SK-N-SH (cell line): Measurements from ENCODE around the gene UPK3B. TPM values are rescaled to one million over a fixed set of nuclear protein-coding genes. Genes with fewer than 3 reads are reported as not detected.
"Not testable (repeated sequence)": the region's sequence is repeated elsewhere in the genome, so short reads cannot be mapped to it uniquely, and the experiment has no call there.

Experiments used
- CTCF ChIA-PET: fragments of 300-600, 350-600 bp; formaldehyde crosslinking; extraction: SDS; loops from one replicate; lab custom pipeline; 2021; lab: Yijun Ruan, JAX
- POLR2A ChIA-PET: fragments of 350-600 bp; sonication (Branson Sonifier 250); formaldehyde crosslinking; extraction: SDS; loops from one replicate; lab custom pipeline; 2020; ENCODE audit warnings: antibody characterized with exemption, inconsistent platforms; lab: Yijun Ruan, JAX
- DNase-seq: peaks from one replicate; pipeline ENCODE4 v3.0.0; 2012
- H2AFZ ChIP-seq: fragments of 200-600 bp; sonication (generic); 2 replicates; pipeline ENCODE4 v1.8.1; 2016; ENCODE audit warnings: antibody characterized with exemption, mild to moderate bottlenecking, low read depth
- H3F3A ChIP-seq: fragments of 200-600 bp; sonication (generic); replicated peaks from 2 replicates; pipeline ENCODE3; 2016; ENCODE audit warnings: antibody characterized with exemption, mild to moderate bottlenecking; ENCODE audit not compliant: insufficient read depth
- H3K27ac ChIP-seq, 2 experiments: fragments of 200-500 bp in 1 of 2; fragments of 200-600 bp in 1 of 2; sonication (Bioruptor generic) in 1 of 2; sonication (generic), shearing (Covaris generic) in 1 of 2; 2 replicates each; pipeline versions ENCODE4 v1.5.1 to v1.6.1; 2014 to 2016; ENCODE audit warnings: low read depth in 2 of 2, inconsistent platforms in 1 of 2, low read length in 1 of 2, mild to moderate bottlenecking in 1 of 2, mixed read lengths in 1 of 2
- H3K27me3 ChIP-seq: fragments of 200-600 bp; sonication (generic), shearing (Covaris generic); 2 replicates; pipeline ENCODE4 v1.6.1; 2016; ENCODE audit warnings: mixed run types; ENCODE audit not compliant: insufficient read depth
- H3K36me3 ChIP-seq, 2 experiments: fragments of 200-500 bp in 1 of 2; fragments of 200-600 bp in 1 of 2; sonication (Bioruptor generic) in 1 of 2; sonication (generic) in 1 of 2; replicated peaks in 1 of 2; 2 replicates each; pipeline versions ENCODE3 to v1.5.1; 2014 to 2016; ENCODE audit warnings: low read length in 1 of 2, mild to moderate bottlenecking in 1 of 2; ENCODE audit not compliant: insufficient read depth in 2 of 2, control insufficient read depth in 1 of 2
- H3K4me1 ChIP-seq, 2 experiments: fragments of 200-500 bp in 1 of 2; fragments of 200-600 bp in 1 of 2; sonication (Bioruptor generic) in 1 of 2; sonication (generic), shearing (Covaris generic) in 1 of 2; 2 replicates each; pipeline versions ENCODE4 v1.5.1 to v1.6.1; 2014 to 2016; ENCODE audit warnings: low read depth in 1 of 2, low read length in 1 of 2, mixed run types in 1 of 2; ENCODE audit not compliant: insufficient read depth in 2 of 2, control insufficient read depth in 1 of 2
- H3K4me2 ChIP-seq: fragments of 200-600 bp; sonication (generic), shearing (Covaris generic); 2 replicates; pipeline ENCODE4 v1.6.1; 2017; ENCODE audit warnings: mixed run types
- H3K4me3 ChIP-seq, 2 experiments: fragments of 200-500 bp in 1 of 2; fragments of 200-600 bp in 1 of 2; sonication (Bioruptor generic) in 1 of 2; sonication (generic), shearing (Covaris generic) in 1 of 2; 2 replicates each; pipeline versions ENCODE4 v1.5.1 to v1.8.1; 2014 to 2016; ENCODE audit warnings: low read depth in 2 of 2, inconsistent platforms in 1 of 2, low read length in 1 of 2, mild to moderate bottlenecking in 1 of 2, mixed read lengths in 1 of 2, moderate library complexity in 1 of 2
- H3K79me2 ChIP-seq: fragments of 200-600 bp; sonication (generic); 2 replicates; pipeline ENCODE4 v1.8.1; 2017; ENCODE audit warnings: mild to moderate bottlenecking; ENCODE audit not compliant: insufficient read depth
- H3K9ac ChIP-seq: fragments of 200-600 bp; sonication (generic); 2 replicates; pipeline ENCODE4 v1.6.1; 2017; ENCODE audit warnings: mixed run types
- H3K9me2 ChIP-seq: fragments of 200-600 bp; sonication (generic); 2 replicates; pipeline ENCODE4 v1.6.1; 2017; ENCODE audit warnings: mixed run types
- H3K9me3 ChIP-seq: fragments of 200-600 bp; sonication (generic); 2 replicates; pipeline ENCODE4 v1.6.1; 2017; ENCODE audit warnings: mixed run types, mild to moderate bottlenecking, moderate library complexity
- H4K20me1 ChIP-seq: fragments of 200-600 bp; sonication (generic); 2 replicates; pipeline ENCODE4 v1.6.1; 2017; ENCODE audit warnings: mild to moderate bottlenecking, mixed run types; ENCODE audit not compliant: insufficient read depth
- CHD2 ChIP-seq: fragments of 150-350 bp; IDR thresholded peaks from 2 replicates; pipeline ENCODE4 v1.6.1; 2018; ENCODE audit warnings: low read length; ENCODE audit not compliant: partially characterized antibody
- RAD21 ChIP-seq: IDR thresholded peaks from 2 replicates; pipeline ENCODE4 v1.6.1; 2012; ENCODE audit warnings: mild to moderate bottlenecking, low read length
- RXRA ChIP-seq: IDR thresholded peaks from 2 replicates; pipeline ENCODE4 v1.4.0; 2012; ENCODE audit warnings: low read depth, mild to moderate bottlenecking, borderline replicate concordance
- SMC3 ChIP-seq: IDR thresholded peaks from 2 replicates; pipeline ENCODE4 v1.6.1; 2012; ENCODE audit warnings: low read depth, low read length, improper control_type of control experiment
- WGBS: methylation state at CpG from one replicate; pipeline ENCODE4 v1.1.6; 2017; ENCODE audit warnings: low lambda C conversion rate; 5-methylcytosine and 5-hydroxymethylcytosine counted together
- polyA plus RNA-seq, 3 experiments: library from polyadenylated mRNA; depleted of rRNA; stranded (reverse); fragments of >200 nt; gene quantifications; 2 replicates each; pipeline ENCODE4 v1.2.3, GENCODE V29; 2012
- TF ChIP-seq, protein P1 (sequence below): fragments of 200-600 bp; sonication (generic); IDR thresholded peaks from 2 replicates; pipeline ENCODE4 v1.6.1; 2017; ENCODE audit warnings: antibody characterized with exemption, mild to moderate bottlenecking, moderate library complexity
- TF ChIP-seq, protein P2 (sequence below): fragments of 150-350 bp; IDR thresholded peaks from 2 replicates; pipeline ENCODE4 v1.6.1; 2017; ENCODE audit warnings: antibody characterized with exemption, low read length, low read depth, borderline replicate concordance
- TF ChIP-seq, protein P3 (sequence below): fragments of 150-350 bp; IDR thresholded peaks from 2 replicates; pipeline ENCODE4 v1.6.1; 2016; ENCODE audit warnings: mild to moderate bottlenecking, low read depth, low read length

UPK3B gene
- polyA plus RNA-seq, 1 of the 3 experiments (the other 2 are of a cell fraction) = not detected

DNA sequence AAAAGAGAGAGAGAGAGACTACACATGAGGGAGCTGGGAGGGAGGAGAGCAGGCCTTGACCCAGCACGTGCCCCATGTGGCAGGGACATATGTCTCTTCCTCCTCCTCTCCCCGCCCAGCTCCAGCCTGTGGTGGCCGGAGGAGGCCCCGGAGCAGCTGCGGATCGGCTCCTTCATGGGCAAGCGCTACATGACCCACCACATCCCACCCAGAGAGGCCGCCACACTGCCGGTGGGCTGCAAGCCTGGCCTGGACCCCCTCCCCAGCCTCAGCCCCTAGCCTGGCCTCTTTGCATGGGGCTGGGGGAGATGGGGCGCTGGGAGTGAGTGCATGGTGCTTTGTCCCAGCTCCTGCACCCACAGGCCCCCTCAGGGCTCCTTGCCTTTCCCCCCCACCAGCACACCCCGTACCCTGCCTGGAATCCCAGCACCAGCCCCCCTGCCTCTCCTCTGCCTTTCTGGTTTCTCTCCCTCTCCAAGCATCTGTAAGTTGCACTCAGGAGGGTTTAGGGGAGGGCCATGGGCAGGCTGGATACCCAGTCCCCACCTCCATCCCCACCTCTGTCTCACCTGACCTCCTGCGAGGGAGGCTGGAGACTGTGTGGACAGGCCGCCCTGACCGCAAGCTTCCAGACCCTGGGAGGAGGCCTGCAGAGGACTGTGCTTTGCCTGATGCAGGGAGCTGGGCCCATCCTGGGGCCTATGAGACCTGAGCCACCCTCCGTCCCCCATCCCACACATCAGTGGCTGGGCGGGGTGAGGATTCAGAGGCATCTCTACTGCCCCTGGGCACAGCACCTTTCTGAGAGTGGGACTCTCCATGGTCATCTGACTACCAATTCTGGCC is 4.8 kb downstream of the UPK3B start:
- DNase-seq = peak; percentile 38
- POLR2A ChIA-PET = no interaction called here

DNA sequence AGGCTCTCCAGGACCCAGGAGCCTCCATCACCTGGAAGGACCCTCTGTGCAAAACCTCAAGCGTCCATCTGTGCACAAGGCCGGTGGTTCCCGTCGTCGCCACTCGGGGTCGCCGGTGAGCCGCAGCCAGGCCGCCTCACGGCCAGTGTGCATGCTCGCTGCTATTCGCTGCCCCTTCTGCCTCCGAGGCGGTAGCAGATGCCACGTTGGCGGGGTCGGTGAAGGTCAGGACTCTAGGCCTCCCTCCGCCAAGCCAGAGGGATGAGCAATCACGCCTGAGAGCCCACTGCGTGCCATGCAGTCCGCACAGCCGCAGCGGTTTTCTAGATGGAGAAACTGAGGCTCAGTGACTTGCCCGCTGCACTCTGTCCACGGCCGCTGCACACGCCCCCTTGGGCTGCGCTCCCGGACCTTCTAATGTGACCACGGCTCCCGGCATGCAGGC is 5.7 kb downstream of the UPK3B start:
- TF ChIP-seq RAD21 = peak; percentile 80
- TF ChIP-seq SMC3 = peak; percentile 77
- TF ChIP-seq, protein P1, sequence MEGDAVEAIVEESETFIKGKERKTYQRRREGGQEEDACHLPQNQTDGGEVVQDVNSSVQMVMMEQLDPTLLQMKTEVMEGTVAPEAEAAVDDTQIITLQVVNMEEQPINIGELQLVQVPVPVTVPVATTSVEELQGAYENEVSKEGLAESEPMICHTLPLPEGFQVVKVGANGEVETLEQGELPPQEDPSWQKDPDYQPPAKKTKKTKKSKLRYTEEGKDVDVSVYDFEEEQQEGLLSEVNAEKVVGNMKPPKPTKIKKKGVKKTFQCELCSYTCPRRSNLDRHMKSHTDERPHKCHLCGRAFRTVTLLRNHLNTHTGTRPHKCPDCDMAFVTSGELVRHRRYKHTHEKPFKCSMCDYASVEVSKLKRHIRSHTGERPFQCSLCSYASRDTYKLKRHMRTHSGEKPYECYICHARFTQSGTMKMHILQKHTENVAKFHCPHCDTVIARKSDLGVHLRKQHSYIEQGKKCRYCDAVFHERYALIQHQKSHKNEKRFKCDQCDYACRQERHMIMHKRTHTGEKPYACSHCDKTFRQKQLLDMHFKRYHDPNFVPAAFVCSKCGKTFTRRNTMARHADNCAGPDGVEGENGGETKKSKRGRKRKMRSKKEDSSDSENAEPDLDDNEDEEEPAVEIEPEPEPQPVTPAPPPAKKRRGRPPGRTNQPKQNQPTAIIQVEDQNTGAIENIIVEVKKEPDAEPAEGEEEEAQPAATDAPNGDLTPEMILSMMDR = peak; percentile 59
- no peak for TF ChIP-seq CHD2
- TF ChIP-seq, all 33 proteins: peak for 3
- Histone ChIP-seq H3K27ac (no peak overlapping the region), H3K4me3 (no peak overlapping the region), H4K20me1 (no peaks in the 10 kb centered on the region), H3K9ac (no peak overlapping the region), H3K4me1 (peaks cover 0 to 3% of the 10 kb centered on the region in 2 experiments; a peak in 1 of 4 replicates), H3K4me2 (no peak overlapping the region), H3K36me3 (no peaks in the 10 kb centered on the region), H2AFZ (no peak overlapping the region), H3K9me3 (no peaks in the 10 kb centered on the region), H3K27me3 (no peaks in the 10 kb centered on the region), H3K9me2 (no peaks in the 10 kb centered on the region), H3K79me2 (no peaks in the 10 kb centered on the region), H3F3A (no peaks in the 10 kb centered on the region)
- CTCF ChIA-PET = no interaction called here
- POLR2A ChIA-PET = no interaction called here
- DNase-seq = peak; percentile 85
- WGBS = no CpG with 5 or more reads among the region's 32 CpGs

More for the DNA sequence above, 4.8 kb downstream of the UPK3B start:
- Histone ChIP-seq H3K9me2 (no peaks in the 10 kb centered on the region), H3K36me3 (no peaks in the 10 kb centered on the region), H3K4me2 (no peak overlapping the region), H3K4me3 (no peak overlapping the region), H3K9me3 (no peaks in the 10 kb centered on the region), H3K9ac (no peak overlapping the region), H3K4me1 (peaks cover 0 to 7% of the 10 kb centered on the region in 2 experiments; a peak in 1 of 4 replicates), H3K27me3 (no peaks in the 10 kb centered on the region), H3F3A (no peaks in the 10 kb centered on the region), H3K79me2 (no peaks in the 10 kb centered on the region), H4K20me1 (no peaks in the 10 kb centered on the region), H3K27ac (no peak overlapping the region), H2AFZ (no peak overlapping the region)
- TF ChIP-seq, protein P2, sequence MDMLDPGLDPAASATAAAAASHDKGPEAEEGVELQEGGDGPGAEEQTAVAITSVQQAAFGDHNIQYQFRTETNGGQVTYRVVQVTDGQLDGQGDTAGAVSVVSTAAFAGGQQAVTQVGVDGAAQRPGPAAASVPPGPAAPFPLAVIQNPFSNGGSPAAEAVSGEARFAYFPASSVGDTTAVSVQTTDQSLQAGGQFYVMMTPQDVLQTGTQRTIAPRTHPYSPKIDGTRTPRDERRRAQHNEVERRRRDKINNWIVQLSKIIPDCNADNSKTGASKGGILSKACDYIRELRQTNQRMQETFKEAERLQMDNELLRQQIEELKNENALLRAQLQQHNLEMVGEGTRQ = no peak
- TF ChIP-seq, protein P3, sequence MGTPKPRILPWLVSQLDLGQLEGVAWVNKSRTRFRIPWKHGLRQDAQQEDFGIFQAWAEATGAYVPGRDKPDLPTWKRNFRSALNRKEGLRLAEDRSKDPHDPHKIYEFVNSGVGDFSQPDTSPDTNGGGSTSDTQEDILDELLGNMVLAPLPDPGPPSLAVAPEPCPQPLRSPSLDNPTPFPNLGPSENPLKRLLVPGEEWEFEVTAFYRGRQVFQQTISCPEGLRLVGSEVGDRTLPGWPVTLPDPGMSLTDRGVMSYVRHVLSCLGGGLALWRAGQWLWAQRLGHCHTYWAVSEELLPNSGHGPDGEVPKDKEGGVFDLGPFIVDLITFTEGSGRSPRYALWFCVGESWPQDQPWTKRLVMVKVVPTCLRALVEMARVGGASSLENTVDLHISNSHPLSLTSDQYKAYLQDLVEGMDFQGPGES = no peak
- no peak for TF ChIP-seq RXRA
- CTCF ChIA-PET = interaction anchor here (0.9 kb wide), 1 partner anchor 91 kb away, joined by 3 read pairs; the partner anchor contains the start of gene ZP3
- WGBS = 68% methylated on average over 3 of the region's 16 CpGs

DNA sequence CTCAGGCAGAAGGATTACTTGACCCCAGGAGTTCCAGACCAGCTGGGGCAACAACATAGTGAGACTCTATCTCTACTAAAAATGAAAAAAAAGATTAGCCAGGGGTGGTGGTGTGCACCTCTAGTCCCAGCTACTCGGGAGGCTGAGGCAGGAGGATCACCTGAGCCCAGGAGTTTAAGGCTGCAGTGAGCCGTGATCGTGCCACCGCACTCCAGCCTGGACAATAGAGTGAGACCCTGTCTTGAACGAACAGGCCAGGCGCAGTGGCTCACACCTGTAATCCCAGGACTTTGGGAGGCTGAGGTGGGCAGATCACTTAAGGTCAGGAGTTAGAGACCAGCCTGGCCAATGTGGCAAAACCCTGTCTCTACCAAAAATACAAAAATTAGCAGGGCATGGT is 6.6 kb downstream of the UPK3B start:
- H3K9me3 ChIP-seq, CTCF ChIA-PET: not testable (repeated sequence)

DNA sequence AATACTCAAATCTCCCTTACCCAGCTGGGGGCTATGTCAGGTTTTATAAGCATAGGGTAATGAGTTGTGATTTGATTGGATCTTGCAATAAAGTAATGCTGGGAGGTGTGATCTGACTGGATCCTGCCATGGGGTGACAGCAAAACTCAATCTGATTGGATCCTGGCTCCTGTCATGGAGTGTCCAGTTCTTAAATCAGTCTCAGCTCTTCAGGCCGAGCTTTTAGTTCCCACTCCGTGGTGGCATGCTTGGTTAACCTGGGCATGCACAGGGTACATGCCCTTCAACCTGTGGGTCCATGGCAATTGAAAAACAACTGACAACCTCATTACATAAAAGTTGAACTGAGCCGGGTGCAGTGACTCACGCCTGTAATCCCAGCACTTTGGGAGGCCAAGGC is 15.8 kb downstream of the UPK3B start:
- H3K27ac ChIP-seq, H2AFZ ChIP-seq, H3K9me3 ChIP-seq, CTCF ChIA-PET, H3F3A ChIP-seq, H3K4me1 ChIP-seq, H3K27me3 ChIP-seq, POLR2A ChIA-PET, H4K20me1 ChIP-seq, H3K4me2 ChIP-seq, H3K9me2 ChIP-seq, H3K9ac ChIP-seq, H3K4me3 ChIP-seq, DNase-seq, H3K79me2 ChIP-seq, H3K36me3 ChIP-seq: not testable (repeated sequence)
- no CpG with 5 or more reads among the region's 4 CpGs for WGBS

More for the DNA sequence above, 6.6 kb downstream of the UPK3B start:
- POLR2A ChIA-PET, DNase-seq, H3K4me1 ChIP-seq, H2AFZ ChIP-seq, H3K9me2 ChIP-seq, H4K20me1 ChIP-seq, H3K79me2 ChIP-seq, H3K4me3 ChIP-seq, H3K27ac ChIP-seq, H3F3A ChIP-seq, H3K4me2 ChIP-seq, H3K27me3 ChIP-seq, H3K36me3 ChIP-seq, H3K9ac ChIP-seq: not testable (repeated sequence)
- no CpG with 5 or more reads among the region's 6 CpGs for WGBS
